SK-N-DZ (cell line): ENCODE results near the gene ZNF304. TPM values are rescaled to one million over a fixed set of nuclear protein-coding genes. Genes with fewer than 3 reads are reported as not detected.

ENCODE experiments used
- DNase-seq: peaks from one replicate; pipeline ENCODE4 v3.0.0-alpha.2; 2015; ENCODE audit warnings: low spot score
- polyA plus RNA-seq, 2 experiments: library from polyadenylated mRNA; depleted of rRNA; stranded (reverse); fragments of >200 nt; gene quantifications; 2 replicates each; pipeline ENCODE4 v1.2.3, GENCODE V29; 2014

ZNF304 gene
- 3.4 and 4.3 TPM in 2 replicates for polyA plus RNA-seq (2014; cell fraction: cytosol; rRNA removed)
- polyA plus RNA-seq (2014; cell fraction: nucleus; rRNA removed), result 2.3 and 2.9 TPM in 2 replicates

DNA sequence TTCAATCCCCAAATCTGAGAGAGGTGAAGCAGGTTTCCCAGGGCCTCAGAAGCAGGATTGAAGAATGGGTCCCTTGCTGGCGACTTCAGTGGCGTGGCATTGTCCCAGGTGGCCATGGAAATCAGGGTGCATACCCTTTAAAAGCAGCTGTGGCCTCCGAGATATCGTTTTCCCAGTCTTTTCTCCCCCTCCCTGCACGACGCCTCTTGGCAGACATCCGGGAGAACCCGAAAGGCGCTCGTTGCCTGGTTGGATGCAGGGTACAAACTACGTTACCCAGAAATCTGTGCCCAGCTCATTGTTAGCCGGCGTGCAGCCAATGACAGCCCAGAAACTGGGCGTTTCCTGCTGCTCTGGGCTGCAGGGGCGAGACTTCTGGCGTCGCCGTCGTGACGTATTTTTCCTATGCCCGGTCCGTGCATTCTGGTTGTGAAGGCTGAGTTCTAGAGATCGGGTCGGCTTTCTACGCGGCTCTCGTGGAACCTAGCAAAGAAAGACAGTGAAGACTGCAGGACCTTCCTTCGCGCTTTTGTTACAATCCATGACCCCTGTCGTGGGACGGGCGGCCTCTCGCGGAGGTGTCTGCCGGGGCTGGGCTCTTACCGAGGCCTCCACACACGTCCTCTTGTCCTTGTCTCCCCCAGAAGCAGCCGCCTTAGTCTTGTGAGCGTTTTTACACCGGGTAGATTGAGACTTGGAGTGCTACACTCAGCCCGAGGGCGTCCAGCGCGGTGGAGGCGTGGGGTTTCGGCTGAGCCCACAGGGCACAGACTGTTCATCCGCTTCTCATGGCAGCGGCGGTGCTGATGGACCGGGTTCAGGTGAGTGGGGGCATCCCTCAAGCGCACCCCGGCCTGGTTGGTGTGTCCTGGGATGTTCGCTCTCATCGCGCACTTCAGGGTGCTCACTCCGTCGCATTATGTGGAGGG is at the start of gene ZNF304:
ZNF304 (plus strand) TSS at position 395 of the 929 bp plus-strand sequence; CDS start at position 789, 394 bp downstream.
- DNase-seq, result peak; percentile 86

GRCh38 chr19:57302020-57302465 is 49.0 kb upstream of the ZNF304 start:
- no peak for DNase-seq

DNA sequence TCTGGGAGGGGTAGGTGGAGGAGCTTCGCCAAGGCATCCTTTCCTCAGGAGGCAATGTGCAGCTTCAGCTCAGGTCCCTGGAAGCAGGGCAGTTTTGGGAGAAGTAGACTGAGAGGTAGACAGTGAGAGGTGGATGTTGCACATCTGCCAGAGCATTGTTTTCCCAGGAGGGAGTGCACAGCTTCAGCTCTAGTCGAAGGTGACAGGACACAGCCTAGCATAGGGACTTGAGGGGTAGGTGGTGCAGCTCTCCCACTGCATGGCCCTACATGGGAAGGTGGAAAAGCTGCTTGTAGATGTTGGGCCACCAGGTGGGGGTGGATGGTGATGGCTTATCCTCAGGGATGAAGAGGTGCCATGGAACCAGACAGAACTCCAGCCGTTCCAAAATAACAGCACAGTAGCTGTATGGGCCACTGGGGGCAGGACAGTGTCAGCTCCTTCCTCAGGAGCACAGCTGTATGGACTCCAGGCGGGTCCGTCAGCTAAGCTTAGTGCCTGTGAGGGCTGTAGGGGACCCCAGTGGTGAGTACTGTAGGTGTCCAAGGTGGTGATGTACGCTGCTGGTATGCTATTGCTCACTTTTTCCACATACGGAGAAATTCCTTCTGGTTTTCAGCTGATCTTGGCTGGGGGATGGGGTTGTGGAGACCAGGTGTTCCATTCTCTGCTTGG is 48.2 kb upstream of the ZNF304 start:
- DNase-seq, result no peak

DNA sequence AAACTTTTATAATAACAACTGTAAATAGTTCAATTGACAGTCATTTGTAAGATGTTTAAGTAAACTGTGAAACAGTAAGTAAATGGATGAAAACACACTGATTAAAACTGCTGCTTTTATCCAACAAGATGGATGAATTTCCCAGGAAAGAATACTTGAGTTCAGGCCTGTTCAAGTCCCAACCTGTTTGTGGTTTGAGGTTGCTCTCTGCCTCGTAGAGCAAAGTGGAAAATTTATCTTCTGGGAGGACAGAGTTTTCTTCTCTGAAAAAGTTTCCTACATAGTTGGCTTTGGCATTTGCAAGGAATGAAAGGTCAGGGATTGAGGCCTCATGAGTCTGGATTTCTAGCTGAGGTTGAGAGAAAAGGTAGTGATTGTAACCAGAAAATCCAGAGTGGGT is 46.0 kb upstream of the ZNF304 start:
- DNase-seq, result no peak

GRCh38 chr19:57308514-57308913 is 42.6 kb upstream of the ZNF304 start:
- DNase-seq, result no peak

DNA sequence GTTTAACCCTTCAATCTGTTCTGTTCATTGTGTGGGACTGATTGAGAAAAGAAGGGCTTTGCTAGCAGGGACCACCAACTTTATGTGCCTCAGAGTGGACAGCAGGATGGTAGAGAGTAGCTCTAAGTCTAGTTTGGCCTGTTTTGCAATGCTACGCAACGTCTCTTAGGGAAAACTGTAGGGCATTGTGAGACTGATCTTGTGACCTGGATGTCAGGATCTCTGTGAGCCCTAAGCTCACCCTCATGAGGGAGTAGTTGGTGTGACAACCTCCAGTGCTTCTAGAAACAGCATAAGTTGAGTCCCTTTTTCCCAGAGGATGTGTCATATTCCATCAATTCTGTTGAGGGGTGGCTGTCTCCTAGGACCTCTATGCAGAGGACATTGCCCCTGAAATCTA is 40.3 kb upstream of the ZNF304 start:
- no peak for DNase-seq

DNA sequence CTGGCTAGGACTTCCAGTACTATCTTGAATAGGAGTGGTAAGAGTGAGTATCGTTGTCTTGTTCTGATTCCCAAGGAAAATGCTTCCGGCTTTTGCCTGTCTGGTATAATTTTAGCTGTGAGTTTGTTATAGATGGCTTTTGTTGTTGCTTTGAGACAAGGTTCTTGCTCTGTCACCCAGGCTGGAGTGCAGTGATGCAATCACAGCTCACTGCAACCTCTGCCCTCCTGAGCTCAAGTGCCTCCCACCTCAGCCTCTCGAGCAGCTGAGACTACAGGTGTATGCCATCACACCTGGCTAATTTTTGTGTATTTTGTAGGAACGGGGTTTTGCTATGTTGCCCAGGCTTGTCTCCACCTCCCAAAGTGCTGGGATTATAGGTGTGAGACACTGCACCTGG is 36.9 kb upstream of the ZNF304 start:
- no peak for DNase-seq

- DNase-seq, result no peak
These were observed 33.6 kb upstream of the ZNF304 start for GRCh38 chr19:57317503-57317902.

GRCh38 chr19:57319869-57320179 is 31.2 kb upstream of the ZNF304 start:
- DNase-seq, result no peak

GRCh38 chr19:57320180-57321084 is 30.6 kb upstream of the ZNF304 start, which contains the start of gene ZNF543:
TSS of gene ZNF543 (plus strand) at chr19:57320472. CDS start at chr19:57320854, 382 bp downstream.
- DNase-seq, result peak; percentile 90

GRCh38 chr19:57321116-57321515 is 30.0 kb upstream of the ZNF304 start:
- no peak for DNase-seq

GRCh38 chr19:57321751-57322150 is 29.3 kb upstream of the ZNF304 start:
- no peak for DNase-seq

DNA sequence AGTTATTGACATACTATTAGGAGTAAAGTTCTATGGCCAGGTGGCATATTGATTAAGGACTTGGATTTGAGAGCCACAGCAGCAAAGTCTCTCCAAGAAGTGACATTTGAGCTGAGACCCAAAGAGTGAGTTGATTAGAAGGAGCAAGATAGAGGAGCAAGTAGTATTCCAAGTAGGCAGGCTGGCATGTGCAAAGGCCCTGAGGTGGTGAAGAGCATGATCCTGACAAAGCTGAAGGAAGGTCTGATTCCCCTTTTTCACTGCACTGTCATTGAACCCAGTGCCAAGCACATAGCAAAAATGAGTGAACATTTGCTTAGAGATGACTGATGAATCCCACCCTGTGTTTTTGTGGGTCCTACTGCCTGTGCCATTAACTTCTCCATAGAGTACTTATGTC is 26.1 kb upstream of the ZNF304 start:
- DNase-seq, result no peak

DNA sequence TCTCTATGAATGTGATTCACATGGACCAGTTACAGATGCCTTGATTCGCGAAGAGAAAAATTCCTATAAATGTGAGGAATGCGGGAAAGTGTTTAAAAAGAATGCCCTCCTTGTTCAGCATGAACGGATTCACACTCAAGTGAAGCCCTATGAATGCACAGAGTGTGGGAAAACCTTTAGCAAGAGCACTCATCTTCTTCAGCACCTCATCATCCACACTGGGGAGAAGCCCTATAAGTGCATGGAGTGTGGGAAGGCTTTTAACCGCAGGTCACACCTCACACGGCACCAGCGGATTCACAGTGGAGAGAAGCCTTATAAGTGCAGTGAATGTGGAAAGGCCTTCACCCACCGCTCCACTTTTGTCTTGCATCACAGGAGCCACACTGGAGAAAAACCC is 23.1 kb upstream of the ZNF304 start:
- DNase-seq, result no peak

DNA sequence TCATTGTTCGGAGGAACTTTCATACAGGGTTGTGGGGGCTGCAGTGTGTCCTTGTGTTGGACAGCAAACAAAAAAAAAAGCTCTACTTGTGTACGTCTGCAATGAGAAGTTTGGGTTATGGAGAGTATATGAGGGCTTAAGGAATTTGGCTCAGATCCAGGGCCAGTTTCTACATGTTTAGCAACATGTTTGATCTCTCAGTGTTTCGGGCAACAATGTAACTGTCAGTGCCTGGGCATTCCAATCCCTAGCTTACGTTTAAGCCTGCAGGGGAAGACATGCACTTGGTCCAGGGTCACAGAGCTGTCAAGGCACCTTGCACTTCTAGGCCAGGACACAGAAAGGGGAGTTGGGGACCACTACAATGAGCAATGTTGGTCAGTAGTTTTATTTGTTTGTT is 16.9 kb upstream of the ZNF304 start:
- DNase-seq, result no peak

DNA sequence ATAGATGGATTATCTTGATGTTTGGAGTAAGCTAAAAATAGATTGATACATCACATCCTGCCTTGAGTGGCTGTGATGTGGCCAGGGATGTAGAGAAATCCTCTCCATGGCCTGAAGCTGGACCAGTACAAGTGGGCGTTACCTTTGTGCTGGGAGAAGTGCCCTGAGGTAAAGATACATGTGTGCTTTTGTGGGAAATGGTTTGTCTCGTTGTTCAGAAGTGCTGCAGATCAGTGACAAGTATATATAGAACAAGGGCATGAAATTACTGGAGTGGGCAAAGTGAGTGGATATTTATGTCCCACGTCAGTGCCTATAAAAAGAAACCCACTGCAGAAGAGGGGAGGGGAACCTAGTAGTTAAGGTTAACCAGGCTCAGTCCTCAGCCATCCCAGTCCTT is 12.2 kb upstream of the ZNF304 start:
- DNase-seq, result no peak

- no peak for DNase-seq
These were observed 8.5 kb upstream of the ZNF304 start for GRCh38 chr19:57342582-57342981.

DNA sequence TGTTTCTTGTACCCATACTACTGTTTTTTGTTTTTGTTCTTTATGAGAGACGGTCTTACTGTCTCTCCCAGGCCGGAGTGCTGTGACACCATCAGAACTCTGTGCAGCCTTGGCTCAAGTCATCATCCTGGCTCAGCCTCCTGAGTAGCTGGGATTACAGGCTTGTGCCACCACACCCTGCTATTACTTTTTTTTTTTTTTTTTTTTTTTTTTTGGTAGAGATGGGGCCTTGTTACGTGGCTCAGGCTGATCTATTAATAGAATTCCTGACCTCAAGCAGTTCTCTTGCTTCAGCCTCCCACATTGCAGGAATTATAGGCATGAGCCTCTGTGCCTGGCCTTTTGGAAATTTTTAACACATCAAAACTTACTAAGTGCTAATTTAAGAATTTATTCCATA is 2.9 kb upstream of the ZNF304 start:
- no peak for DNase-seq

GRCh38 chr19:57351867-57352266 is 796 bp downstream of the ZNF304 start:
- DNase-seq, result no peak

- no peak for DNase-seq
These were observed 4.8 kb downstream of the ZNF304 start for GRCh38 chr19:57355916-57356315.

DNA sequence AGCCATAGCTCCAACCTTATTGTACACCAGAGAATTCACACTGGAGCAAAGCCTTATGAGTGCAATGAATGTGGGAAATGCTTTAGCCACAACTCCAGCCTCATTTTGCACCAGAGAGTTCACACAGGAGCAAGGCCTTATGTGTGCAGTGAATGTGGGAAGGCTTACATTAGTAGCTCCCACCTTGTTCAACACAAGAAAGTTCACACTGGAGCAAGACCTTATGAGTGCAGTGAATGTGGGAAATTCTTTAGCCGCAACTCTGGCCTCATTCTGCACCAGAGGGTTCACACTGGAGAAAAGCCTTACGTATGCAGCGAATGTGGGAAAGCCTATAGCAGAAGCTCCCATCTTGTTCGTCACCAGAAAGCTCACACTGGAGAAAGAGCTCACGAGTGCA is 6.3 kb downstream of the ZNF304 start:
- no peak for DNase-seq

DNA sequence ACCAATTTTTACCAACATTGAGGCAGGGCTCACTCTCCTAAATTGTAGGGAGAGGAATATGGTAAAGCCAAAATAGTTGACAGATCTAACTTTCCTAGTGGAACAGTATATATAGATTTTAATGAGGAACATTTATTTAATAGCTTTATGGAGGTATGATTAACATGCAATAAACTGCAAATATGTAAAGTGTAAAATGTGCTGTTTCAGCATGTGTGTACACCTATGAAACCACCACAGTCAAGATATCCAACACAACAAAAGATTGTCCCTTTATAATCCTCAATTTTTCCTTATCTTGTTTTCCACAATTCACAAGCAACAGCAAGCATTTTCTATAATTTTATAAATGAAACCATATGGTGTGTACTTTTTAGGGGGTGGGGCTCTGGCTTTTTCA is 8.2 kb downstream of the ZNF304 start:
- no peak for DNase-seq
